Activated T-helper 1 cell treated with anti-CD3 and anti-CD28 coated beads, Interleukin-2, amount 50 U/mL, for 16 hours (primary cell): ENCODE measurements around the gene METAP2.
"Not testable (repeated sequence)": the region's sequence is repeated elsewhere in the genome, so short reads cannot be mapped to it uniquely, and the experiment has no call there.

Experiments used
- DNase-seq, 2 donors: peaks; one replicate each; pipeline ENCODE4 v3.0.0-alpha.2; 2020; ENCODE audit warnings: low read depth in 1 of 2, low spot score in 1 of 2

METAP2 gene

GRCh38 chr12:95462081-95462480, 11.9 kb upstream of the METAP2 start:
- no peak for DNase-seq

- no peak for DNase-seq
Measured at GRCh38 chr12:95462551-95462950, 11.4 kb upstream of the METAP2 start.

DNA sequence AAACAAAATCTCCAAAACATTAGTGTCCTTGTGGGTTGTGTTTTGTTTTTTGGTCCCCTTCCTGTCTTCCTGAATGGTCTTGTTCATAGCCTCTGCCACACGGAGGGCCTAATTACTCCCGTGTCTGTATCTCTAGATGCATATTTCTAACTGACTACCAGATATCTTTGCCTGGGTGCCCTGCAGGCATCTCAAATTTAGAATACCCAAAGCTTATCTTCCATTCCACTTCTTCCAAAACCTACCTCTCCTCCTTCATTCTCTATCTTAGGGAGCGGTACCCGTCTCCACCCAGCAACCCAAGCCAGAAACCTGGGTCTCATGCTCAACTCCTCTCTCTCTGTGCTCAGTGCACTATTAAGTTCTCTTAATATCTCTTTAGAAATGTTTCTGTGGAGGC, 10.9 kb upstream of the METAP2 start:
- DNase-seq: no peak

GRCh38 chr12:95463776-95464175, 10.2 kb upstream of the METAP2 start:
- DNase-seq: not testable (repeated sequence)

DNA sequence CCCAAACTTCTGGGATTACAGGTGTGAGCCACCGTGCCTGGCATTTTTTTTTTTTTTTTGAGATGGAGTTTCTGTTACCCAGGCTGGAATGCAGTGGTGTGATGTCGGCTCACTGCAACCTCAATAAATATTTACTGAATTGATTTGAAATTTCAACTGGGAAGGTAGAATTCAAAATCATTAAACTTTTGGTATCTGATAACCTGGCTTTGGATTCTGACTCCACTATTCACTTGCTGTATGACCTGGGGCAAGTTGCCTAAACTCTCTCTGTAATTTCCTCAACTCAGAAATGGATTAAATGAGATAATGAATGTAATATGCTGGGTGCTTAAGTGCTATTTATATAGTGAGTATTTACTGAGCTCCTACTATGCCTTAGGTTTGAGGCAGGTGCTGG, 8.7 kb upstream of the METAP2 start:
- DNase-seq: no peak

DNA sequence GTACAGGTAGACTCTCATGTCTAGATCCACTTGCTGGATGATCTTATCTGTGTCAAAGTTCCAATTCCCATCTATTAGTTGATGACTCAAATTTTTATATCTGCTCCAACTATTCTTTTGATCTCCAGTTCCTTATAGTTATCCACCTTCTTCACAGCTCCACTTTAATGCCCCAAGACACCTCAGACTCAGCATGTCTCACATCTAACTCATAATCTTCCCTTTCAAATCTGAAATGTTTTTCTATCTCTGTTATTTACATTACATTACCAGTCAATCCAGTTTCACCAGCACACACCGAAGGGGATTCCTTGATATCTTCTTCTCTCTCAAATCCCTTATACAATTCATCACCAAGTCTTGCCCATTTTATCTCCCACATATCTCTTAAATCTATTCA, 3.7 kb upstream of the METAP2 start:
- no peak for DNase-seq

DNA sequence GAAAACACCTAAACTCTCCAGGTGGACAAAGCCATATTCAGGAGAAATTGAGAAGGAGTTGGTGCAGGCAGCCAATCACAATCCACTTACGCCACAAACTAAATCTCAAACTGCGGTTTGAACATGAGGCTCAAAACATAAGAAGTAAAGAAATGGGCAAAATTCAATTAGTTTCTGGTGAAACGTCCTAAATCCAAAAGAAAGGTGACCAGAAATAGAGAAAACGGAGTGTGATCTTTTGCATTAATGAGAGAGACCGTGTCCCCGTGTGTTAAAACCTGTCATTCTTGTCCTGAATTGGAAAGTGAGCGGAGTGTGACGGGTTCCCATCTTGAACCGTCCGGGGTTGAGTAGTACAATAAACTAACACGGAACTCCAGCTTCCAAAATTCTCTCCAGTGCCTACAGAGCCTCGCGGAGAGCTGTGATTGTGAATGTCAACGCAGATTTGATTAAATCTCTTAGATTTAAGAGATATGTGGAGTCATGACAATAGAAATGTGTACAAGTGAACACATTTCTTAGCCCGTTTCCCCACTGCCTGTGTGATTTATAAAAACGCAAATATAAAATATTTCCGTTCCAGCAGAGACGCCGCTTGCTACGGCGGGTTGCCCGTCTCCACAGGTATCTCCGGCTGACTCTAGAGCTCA, 595 bp upstream of the METAP2 start:
- peak in 1 of 2 donors; percentile 6 for DNase-seq

DNA sequence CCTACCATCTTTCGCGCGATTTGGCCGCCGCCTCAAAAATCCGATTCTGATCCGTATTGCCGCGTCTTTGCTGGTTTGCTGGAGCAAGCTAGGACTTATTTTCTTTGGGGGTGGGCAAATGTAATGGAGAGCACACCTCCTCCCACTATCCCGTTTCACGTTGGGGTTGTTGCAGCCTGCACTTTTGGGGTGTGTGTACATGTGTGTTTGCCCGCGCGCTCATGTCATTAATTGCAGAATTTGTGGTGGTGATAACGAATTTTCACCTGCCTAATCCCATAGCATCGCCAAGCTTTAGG, 657 bp downstream of the METAP2 start:
- no peak for DNase-seq

DNA sequence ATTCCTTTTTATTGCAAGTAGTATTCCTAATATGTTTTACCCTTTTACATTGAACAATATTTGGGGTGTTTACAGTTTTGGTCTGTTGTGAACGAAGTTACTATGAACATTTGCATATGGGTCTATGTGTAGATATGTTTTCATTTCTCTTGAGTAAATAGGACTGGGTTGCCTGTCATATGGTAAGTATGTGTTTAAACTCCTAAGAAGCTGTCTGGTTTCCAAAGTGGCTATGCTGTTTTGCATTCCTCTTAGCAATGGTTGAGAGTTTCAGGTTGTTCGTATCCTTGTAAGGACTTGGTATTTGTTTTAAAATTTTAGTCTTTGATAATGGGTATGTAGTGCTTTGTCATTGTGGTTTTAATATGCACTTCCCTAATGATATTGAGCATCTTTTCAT, 6.3 kb downstream of the METAP2 start:
- DNase-seq: no peak

GRCh38 chr12:95481072-95481471, 7.1 kb downstream of the METAP2 start:
- no peak for DNase-seq

- no peak for DNase-seq
Measured at GRCh38 chr12:95481888-95482287, 7.9 kb downstream of the METAP2 start.

DNA sequence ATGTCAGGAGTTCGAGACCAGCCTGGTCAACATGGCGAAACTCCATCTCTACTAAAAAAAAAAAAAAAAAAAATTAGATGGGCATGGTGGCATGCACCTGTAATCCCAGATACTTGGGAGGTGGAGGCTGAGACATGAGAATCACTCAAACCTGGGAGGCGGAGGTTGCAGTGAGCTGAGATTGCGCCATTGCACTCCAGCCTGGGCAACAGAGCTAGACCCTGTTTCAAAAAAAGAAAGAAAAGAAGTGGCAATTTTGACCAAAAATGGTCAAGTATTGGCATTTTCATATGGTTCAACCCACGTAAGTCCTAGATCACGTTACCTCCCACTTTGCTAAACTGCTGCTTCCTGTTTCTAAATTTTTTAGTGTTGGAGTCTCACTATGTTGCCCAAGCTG, 8.6 kb downstream of the METAP2 start:
- DNase-seq: not testable (repeated sequence)

DNA sequence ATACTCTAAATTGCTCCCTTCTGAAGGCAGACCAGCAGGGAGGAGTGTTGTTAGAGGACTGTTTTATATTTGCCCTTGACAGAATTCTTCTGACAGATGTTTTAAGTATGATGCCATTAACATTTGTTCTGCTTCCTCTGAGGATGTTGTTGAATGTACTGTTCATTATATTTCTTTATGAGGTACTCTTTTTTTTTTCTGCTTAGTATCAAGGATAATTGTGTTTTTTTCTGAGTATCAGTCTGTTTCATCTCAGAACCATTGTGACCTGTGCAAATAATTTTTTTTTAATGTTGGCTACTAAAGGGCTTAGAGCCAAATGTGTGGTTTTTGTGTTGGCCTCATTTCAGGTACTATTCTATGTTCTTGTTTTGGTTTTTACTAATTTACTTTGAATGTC, 10.6 kb downstream of the METAP2 start:
- DNase-seq: no peak

DNA sequence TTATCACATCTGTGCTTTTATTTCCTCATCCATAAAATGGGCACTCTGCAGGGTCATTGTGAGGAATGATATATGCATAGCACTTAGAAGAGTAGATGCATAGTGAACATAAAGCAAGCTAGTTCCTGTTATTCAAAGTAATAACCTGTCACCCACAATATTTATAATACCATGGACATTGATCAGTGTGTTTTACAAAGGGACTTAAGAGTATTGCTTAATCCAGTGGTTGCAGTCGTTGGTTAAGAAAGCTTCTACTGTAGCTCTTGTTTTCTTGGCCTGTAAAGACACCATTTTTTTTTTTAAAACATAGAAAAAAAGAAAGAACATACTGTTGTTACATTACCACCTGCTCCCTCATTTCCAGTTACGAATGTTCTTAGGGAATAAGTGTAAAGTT, 13.1 kb downstream of the METAP2 start:
- no peak for DNase-seq

DNA sequence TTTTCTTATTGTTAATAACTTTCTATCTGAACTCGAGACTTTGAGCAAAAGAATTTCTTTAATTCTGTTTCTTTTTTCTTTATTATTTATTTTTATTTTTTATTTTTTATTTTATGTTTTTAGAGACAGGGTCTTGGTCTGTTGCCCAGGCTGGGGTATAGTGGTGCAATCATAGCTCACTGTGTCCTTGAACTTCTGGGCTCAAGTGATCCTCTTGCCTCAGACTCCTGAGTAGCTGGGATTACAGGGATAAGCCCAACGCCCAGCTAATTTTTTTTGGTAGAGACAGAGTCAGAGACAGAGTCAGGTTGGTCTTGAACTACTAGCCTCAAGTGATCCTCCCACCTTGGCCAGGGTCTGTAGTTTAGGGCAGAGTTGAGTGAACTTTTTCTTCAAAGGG, 18.5 kb downstream of the METAP2 start:
- no peak for DNase-seq

DNA sequence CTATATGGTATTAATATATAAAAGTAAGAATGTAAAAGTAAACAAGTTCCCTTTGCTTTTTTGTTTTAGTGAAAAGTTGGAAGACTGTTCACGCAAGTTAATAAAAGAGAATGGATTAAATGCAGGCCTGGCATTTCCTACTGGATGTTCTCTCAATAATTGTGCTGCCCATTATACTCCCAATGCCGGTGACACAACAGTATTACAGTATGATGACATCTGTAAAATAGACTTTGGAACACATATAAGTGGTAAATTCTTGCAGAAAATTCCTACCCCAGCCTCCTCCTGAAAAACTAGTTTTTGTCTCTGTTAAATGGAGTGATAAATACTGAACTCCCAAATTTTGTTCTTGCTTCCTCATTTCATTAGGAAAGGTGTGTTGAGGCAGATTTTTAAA, 20.9 kb downstream of the METAP2 start:
- DNase-seq: no peak

GRCh38 chr12:95495433-95495832, 21.5 kb downstream of the METAP2 start:
- DNase-seq: no peak

- DNase-seq: no peak
Measured at GRCh38 chr12:95497031-95497430, 23.1 kb downstream of the METAP2 start.

- no peak for DNase-seq
Measured at GRCh38 chr12:95498968-95499367, 25.0 kb downstream of the METAP2 start.

DNA sequence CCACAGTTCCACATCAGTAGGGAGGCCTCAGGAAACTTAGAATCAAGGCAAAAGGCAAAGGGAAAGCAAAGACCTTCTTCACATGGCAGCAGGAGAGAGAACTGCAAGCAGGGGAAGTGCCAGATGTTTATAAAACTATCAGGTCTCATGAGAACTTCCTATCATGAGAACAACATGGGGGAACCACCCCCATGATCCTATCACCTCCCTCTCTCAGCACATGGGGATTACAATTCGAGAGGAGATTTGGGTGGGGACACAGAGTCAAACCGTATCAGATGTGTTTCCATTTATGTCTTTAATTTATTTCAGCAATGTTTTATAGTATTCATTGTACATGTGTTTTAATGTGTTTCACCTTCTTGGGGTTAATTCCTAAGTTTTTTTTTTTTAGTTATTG, 25.8 kb downstream of the METAP2 start:
- DNase-seq: no peak

DNA sequence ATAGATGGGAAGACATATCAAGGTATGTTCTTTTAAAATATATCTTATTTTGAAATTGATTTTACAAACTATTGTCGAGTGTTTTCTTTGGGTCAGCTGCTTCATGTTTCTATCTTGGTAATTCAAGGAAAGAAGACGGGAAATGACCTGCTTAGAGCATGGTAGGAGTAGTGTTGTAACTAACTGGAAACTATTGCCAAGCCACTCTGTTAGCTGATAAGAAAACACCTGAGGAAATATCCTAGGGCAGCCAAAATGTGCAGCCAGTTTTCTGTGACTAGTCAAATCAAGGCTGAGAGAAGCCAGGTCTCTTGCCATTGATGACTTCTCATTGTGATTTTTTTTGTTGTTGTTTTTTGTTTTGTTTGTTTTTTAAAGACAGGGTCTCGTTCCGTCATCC, 30.2 kb downstream of the METAP2 start:
- DNase-seq: no peak

DNA sequence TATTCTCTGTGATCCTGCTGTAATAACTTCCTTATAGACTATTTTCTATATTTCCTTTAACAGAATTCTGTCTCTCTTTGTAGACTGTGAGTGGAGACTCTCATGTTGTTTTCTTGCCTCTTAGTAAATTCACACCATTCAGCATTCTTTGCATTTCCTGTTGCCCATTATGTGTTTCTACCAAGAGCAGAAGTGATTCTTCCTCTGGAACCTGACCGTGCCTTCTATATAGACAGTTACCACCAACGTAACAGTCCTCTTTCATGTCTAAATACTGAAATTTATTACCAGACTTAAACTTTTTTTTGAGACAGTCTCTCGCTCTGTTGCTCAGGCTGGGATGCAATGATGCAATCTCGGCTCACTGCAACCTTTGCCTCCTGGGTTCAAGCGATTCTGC, 31.1 kb downstream of the METAP2 start:
- DNase-seq: no peak

GRCh38 chr12:95506707-95507523, 33.0 kb downstream of the METAP2 start:
- DNase-seq: no peak
